GM19395 (cell line): ENCODE measurements around the gene FOXC2.

ENCODE experiments used
- ATAC-seq: cut with Tn5 transposase; IDR thresholded peaks from one replicate; pipeline ENCODE4 v1.9.1; 2021; ENCODE audit warnings: mild to moderate bottlenecking, moderate library complexity; ENCODE audit not compliant: unreplicated experiment

FOXC2 gene

GRCh38 chr16:86609115-86609514 lies 42.5 kb downstream of the FOXC2 start:
- ATAC-seq: no peak

GRCh38 chr16:86609661-86610060 lies 43.0 kb downstream of the FOXC2 start:
- ATAC-seq: no peak

GRCh38 chr16:86610779-86611524 lies 44.3 kb downstream of the FOXC2 start:
- ATAC-seq: no peak

DNA sequence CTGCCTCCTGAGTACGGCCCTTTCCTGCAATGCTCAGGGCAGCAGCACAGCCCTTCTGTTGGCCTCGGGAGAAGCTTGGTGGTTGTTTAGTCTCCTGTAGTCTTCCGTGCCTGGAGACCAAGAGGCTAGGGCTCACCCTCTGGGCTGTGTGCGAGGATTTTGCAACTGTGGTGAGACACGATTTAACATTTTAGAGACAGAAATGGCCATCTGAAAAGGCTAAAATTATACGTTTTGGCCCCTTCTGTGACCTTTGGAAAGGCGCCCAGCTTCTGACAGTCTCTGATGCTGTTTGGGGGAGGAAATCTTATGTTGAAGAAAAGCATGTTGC lies 44.9 kb downstream of the FOXC2 start:
- ATAC-seq: no peak

DNA sequence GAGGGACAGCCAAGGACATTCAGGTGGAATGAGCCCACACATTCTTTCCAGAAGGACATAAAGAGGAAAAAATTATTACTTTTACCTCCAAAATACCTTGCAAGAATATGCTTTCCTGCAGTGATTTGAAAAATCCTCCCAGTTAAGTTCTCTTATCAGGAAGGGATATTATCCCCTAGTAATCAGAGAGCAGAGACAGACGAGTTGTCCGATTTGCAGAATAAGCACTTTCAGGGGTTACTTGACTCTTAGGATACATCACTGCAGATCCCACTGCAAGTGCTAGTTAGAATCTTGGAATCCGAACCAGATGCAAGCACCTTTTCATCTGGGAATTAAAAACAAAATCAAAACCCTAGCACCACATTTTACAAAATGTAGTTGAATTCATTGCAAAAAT lies 45.3 kb downstream of the FOXC2 start:
- ATAC-seq: no peak

DNA sequence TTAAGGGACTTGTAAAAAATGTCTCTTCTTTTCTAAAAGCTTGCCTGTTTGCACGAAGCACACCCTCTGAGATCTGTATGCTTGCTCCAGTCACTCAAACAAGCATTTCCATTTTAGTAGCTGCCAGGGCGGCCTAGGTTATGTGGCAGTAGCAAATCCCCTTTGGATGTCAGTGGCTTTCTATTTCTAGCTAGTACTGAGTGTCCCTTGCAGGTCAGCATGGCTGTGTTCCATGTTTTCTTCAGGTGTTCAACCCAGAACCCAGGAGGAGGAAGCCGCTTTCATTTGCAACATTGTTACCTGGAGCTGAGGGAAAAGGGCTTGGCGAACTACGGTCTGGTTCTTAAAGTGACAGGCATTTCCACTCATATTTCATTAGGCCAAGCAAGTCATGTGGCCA lies 48.1 kb downstream of the FOXC2 start:
- ATAC-seq: no peak

DNA sequence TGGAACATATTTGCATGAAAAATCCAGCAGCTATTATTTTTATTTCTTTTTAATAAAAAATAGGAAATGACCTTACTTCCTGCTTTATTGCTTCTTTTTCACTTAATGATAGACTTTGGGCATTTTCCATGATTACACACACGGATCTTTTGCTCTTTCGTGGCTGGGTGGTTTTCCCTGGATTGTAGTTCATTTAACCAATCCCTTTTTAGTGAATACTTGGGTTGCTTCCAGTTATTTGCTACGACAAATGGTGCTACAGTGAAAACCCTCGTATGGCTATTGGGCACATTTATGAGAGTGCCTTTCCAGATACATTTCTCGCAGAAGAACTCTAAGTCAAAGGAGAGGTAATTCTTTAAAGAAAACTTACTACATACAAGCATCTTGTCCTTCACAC lies 50.3 kb downstream of the FOXC2 start:
- ATAC-seq: no peak

- no peak for ATAC-seq
These were observed 52.0 kb downstream of the FOXC2 start for GRCh38 chr16:86618431-86619238.
